ENCODE data around the gene P2RY14.

- TF ChIP-seq CTCF (IDR thresholded peaks at IDR 0.05; ENCODE audit: extremely low read depth in 1 of 2, insufficient read depth in 1 of 2, low read depth in 1 of 2, low read length in 2 of 2): no peak
- TF ChIP-seq POLR2A (IDR thresholded peaks at IDR 0.05; ENCODE audit: low read depth, low read length): no peak
- no peak for TF ChIP-seq POLR2AphosphoS5 (IDR thresholded peaks at IDR 0.05; ENCODE audit: insufficient read depth, low read depth, low read length)
Measured at GRCh38 chr3:151219056-151219455, 59.3 kb downstream of the P2RY14 start.

All from endothelial cell of umbilical vein (primary cell).